A673 (cell line): ENCODE data around the gene ANKDD1B.

ENCODE experiments used
- EZH2 ChIP-seq: fragments of 200-600 bp; sonication (generic); IDR thresholded peaks from 2 replicates; pipeline ENCODE4 v1.6.1; 2017; ENCODE audit warnings: borderline replicate concordance, low read depth, mild to moderate bottlenecking, mixed read lengths, antibody characterized with exemption, low read length; ENCODE audit not compliant: poor library complexity, severe bottlenecking
- TF ChIP-seq, protein P1 (sequence below): fragments of 300-800, 200-600 bp; sonication (generic); conservative IDR thresholded peaks from 2 replicates; pipeline ENCODE4 v1.5.1; 2017; ENCODE audit warnings: low read depth, mild to moderate bottlenecking, antibody characterized with exemption, low read length, moderate library complexity, mixed read lengths

- TF ChIP-seq, protein P1, sequence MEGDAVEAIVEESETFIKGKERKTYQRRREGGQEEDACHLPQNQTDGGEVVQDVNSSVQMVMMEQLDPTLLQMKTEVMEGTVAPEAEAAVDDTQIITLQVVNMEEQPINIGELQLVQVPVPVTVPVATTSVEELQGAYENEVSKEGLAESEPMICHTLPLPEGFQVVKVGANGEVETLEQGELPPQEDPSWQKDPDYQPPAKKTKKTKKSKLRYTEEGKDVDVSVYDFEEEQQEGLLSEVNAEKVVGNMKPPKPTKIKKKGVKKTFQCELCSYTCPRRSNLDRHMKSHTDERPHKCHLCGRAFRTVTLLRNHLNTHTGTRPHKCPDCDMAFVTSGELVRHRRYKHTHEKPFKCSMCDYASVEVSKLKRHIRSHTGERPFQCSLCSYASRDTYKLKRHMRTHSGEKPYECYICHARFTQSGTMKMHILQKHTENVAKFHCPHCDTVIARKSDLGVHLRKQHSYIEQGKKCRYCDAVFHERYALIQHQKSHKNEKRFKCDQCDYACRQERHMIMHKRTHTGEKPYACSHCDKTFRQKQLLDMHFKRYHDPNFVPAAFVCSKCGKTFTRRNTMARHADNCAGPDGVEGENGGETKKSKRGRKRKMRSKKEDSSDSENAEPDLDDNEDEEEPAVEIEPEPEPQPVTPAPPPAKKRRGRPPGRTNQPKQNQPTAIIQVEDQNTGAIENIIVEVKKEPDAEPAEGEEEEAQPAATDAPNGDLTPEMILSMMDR: no peak
- no peak for TF ChIP-seq EZH2
Measured at GRCh38 chr5:75623846-75624245, 12.6 kb downstream of the ANKDD1B start.
